ENCODE data around the gene CYP3A5. TPM values are rescaled to one million over a fixed set of nuclear protein-coding genes. Genes with fewer than 3 reads are reported as not detected.

Gene CYP3A5
- total and polyA plus RNA-seq, 2 of the 13 experiments (the other 11 are each of a cell fraction or from before 2014, with no cell fraction given), result 5.7 to 9.3 TPM

DNA sequence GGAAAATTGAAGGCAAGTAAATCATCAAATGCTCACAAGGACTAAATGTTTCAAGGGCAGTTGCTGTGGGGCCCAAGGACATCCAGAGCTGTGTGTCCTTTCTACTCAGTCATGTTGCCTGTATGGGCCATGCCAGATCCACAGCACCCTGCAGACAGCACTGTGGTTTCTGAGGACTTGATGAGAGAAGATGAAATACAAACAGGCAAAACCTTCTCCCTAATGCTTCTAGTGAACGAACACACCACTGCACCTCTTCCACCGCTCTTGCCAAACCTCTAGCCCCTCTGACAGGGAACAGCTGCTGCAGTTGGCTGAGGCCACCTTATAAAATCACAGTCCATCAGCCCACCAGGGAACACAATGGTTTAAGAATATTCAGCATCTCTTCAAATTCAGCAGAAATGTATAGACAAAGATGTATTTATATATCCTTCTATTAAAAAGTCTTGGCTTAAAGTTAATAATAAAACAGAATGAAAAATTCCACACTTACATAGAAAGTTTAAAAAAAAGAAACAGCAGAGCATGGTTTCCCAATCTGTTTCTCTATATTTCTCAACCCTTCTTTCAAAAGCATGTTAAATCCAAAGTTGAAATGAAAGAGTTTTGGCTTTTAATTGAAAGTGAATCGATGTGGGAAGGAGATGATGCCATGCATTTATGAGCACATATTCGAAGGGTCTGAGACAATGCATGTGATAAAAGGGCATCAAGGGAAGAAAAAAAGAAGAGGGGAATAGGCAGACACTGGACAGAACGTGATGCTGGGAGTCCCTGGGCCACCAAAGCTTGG is 41.2 kb upstream of the CYP3A5 start (continued):
- TF ChIP-seq, protein P1, sequence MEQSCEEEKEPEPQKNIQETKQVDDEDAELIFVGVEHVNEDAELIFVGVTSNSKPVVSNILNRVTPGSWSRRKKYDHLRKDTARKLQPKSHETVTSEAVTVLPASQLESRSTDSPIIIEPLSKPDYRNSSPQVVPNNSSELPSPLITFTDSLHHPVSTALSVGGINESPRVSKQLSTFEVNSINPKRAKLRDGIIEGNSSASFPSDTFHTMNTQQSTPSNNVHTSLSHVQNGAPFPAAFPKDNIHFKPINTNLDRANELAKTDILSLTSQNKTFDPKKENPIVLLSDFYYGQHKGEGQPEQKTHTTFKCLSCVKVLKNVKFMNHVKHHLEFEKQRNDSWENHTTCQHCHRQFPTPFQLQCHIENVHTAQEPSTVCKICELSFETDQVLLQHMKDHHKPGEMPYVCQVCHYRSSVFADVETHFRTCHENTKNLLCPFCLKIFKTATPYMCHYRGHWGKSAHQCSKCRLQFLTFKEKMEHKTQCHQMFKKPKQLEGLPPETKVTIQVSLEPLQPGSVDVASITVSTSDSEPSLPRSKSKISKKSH (CRISPR knock-in tag; IDR thresholded peaks at IDR 0.05; ENCODE audit: borderline replicate concordance), result no peak
- TF ChIP-seq CREB1 (IDR thresholded peaks at IDR 0.05) (no peak), CREB1 (CRISPR knock-in tag; IDR thresholded peaks at IDR 0.05) (0 out of 2 replicates have a peak, but pooled peaks have one; percentile 3), HNRNPK (IDR thresholded peaks at IDR 0.05; ENCODE audit: low read depth, low read length, poor library complexity, severe bottlenecking) (no peak), ZNF235 (CRISPR knock-in tag; IDR thresholded peaks at IDR 0.05; ENCODE audit: borderline replicate concordance) (no peak), ZNF260 (CRISPR knock-in tag; IDR thresholded peaks at IDR 0.05; ENCODE audit: borderline replicate concordance, low read depth) (no peak), KLF9 (CRISPR knock-in tag; IDR thresholded peaks at IDR 0.05; ENCODE audit: low read depth) (no peak), MBD4 (IDR thresholded peaks at IDR 0.05; ENCODE audit: borderline replicate concordance, low read length) (no peak), ZNF256 (CRISPR knock-in tag; conservative IDR thresholded peaks at IDR 0.05) (no peak), KDM6A (CRISPR knock-in tag; IDR thresholded peaks at IDR 0.05; ENCODE audit: low read depth) (no peak), ZMYM3 (CRISPR knock-in tag; IDR thresholded peaks at IDR 0.05) (no peak), ZNF713 (CRISPR knock-in tag; IDR thresholded peaks at IDR 0.05) (no peak), ZFP37 (CRISPR knock-in tag; IDR thresholded peaks at IDR 0.05; ENCODE audit: borderline replicate concordance) (no peak)
- TF ChIP-seq, protein P2, sequence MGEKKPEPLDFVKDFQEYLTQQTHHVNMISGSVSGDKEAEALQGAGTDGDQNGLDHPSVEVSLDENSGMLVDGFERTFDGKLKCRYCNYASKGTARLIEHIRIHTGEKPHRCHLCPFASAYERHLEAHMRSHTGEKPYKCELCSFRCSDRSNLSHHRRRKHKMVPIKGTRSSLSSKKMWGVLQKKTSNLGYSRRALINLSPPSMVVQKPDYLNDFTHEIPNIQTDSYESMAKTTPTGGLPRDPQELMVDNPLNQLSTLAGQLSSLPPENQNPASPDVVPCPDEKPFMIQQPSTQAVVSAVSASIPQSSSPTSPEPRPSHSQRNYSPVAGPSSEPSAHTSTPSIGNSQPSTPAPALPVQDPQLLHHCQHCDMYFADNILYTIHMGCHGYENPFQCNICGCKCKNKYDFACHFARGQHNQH (CRISPR knock-in tag; IDR thresholded peaks at IDR 0.05), result no peak
- TF ChIP-seq, protein P3, sequence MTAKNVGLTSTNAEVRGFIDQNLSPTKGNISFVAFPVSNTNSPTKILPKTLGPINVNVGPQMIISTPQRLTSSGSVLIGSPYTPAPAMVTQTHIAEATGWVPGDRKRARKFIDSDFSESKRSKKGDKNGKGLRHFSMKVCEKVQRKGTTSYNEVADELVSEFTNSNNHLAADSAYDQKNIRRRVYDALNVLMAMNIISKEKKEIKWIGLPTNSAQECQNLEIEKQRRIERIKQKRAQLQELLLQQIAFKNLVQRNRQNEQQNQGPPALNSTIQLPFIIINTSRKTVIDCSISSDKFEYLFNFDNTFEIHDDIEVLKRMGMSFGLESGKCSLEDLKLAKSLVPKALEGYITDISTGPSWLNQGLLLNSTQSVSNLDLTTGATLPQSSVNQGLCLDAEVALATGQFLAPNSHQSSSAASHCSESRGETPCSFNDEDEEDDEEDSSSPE (CRISPR knock-in tag; IDR thresholded peaks at IDR 0.05), result no peak
- TF ChIP-seq, protein P4, sequence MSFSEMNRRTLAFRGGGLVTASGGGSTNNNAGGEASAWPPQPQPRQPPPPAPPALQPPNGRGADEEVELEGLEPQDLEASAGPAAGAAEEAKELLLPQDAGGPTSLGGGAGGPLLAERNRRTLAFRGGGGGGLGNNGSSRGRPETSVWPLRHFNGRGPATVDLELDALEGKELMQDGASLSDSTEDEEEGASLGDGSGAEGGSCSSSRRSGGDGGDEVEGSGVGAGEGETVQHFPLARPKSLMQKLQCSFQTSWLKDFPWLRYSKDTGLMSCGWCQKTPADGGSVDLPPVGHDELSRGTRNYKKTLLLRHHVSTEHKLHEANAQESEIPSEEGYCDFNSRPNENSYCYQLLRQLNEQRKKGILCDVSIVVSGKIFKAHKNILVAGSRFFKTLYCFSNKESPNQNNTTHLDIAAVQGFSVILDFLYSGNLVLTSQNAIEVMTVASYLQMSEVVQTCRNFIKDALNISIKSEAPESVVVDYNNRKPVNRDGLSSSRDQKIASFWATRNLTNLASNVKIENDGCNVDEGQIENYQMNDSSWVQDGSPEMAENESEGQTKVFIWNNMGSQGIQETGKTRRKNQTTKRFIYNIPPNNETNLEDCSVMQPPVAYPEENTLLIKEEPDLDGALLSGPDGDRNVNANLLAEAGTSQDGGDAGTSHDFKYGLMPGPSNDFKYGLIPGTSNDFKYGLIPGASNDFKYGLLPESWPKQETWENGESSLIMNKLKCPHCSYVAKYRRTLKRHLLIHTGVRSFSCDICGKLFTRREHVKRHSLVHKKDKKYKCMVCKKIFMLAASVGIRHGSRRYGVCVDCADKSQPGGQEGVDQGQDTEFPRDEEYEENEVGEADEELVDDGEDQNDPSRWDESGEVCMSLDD (CRISPR knock-in tag; IDR thresholded peaks at IDR 0.05; ENCODE audit: borderline replicate concordance), result no peak
- TF ChIP-seq, protein P5, sequence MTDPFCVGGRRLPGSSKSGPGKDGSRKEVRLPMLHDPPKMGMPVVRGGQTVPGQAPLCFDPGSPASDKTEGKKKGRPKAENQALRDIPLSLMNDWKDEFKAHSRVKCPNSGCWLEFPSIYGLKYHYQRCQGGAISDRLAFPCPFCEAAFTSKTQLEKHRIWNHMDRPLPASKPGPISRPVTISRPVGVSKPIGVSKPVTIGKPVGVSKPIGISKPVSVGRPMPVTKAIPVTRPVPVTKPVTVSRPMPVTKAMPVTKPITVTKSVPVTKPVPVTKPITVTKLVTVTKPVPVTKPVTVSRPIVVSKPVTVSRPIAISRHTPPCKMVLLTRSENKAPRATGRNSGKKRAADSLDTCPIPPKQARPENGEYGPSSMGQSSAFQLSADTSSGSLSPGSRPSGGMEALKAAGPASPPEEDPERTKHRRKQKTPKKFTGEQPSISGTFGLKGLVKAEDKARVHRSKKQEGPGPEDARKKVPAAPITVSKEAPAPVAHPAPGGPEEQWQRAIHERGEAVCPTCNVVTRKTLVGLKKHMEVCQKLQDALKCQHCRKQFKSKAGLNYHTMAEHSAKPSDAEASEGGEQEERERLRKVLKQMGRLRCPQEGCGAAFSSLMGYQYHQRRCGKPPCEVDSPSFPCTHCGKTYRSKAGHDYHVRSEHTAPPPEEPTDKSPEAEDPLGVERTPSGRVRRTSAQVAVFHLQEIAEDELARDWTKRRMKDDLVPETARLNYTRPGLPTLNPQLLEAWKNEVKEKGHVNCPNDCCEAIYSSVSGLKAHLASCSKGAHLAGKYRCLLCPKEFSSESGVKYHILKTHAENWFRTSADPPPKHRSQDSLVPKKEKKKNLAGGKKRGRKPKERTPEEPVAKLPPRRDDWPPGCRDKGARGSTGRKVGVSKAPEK (CRISPR knock-in tag; IDR thresholded peaks at IDR 0.05; ENCODE audit: borderline replicate concordance), result 0 out of 2 replicates have a peak, but pooled peaks have one; percentile 38

All from HepG2 (cell line).